ENCODE data around the gene SRSF9.

GRCh38 chr12:120514002-120514401 is 44.5 kb upstream of the SRSF9 start:
- TF ChIP-seq CTCF (IDR thresholded peaks at IDR 0.05; ENCODE audit: poor library complexity), result no peak
- no peak for TF ChIP-seq EZH2phosphoT487 (IDR thresholded peaks at IDR 0.05; ENCODE audit: low read depth, severe bottlenecking, unreplicated experiment)

All from hepatocyte (in vitro differentiated cells).